HCT116 (cell line): ENCODE results near the gene TMEM258. TPM values are rescaled to one million over a fixed set of nuclear protein-coding genes. Genes with fewer than 3 reads are reported as not detected.

Experiments used
- ATAC-seq: fragments of 200-7000 bp; cut with Tn5 transposase; 2 replicates; pipeline ENCODE4 v1.9.1; 2020; ENCODE audit warnings: mild to moderate bottlenecking, moderate library complexity
- BruUV-seq: library from RNA; stranded (reverse); fragments of 400-500 nt; replicated peaks from 2 replicates; lab custom pipeline; 2021; lab: Mats Ljungman, UMichigan
- CTCF ChIA-PET: fragments of 300-600 bp; sonication (Branson Sonifier 250); formaldehyde crosslinking; loops from one replicate; lab custom pipeline; 2021; ENCODE audit warnings: antibody characterized with exemption; lab: Charles Lee
- POLR2A ChIA-PET: fragments of 300-600, 350-600 bp; sonication (Branson Sonifier 250); formaldehyde crosslinking; loops from one replicate; lab custom pipeline; 2021; ENCODE audit warnings: antibody characterized with exemption; lab: Charles Lee
- RAD21 ChIA-PET, 2 experiments: fragments of 300-600 bp; sonication (Branson Sonifier 250); formaldehyde crosslinking; loops; one replicate each; lab custom pipeline; 2023; ENCODE audit warnings: low total read pairs in 2 of 2; ENCODE audit not compliant: uncharacterized antibody in 2 of 2, unreplicated experiment in 2 of 2, low non-redundant PET in 1 of 2; lab: Charles Lee
- DNase-seq: peaks from one replicate; pipeline ENCODE4 v3.0.0-alpha.2; 2010; ENCODE audit warnings: low read depth, low spot score
- H2AFZ ChIP-seq: fragments of 200-600 bp; shearing (Covaris generic), sonication (generic); 2 replicates; pipeline ENCODE4 v1.6.1; 2017; ENCODE audit warnings: low read depth, mixed run types, mixed read lengths, antibody characterized with exemption, low read length; ENCODE audit not compliant: poor library complexity, severe bottlenecking
- H3K27ac ChIP-seq: 2 replicates; pipeline ENCODE4 v1.5.1; 2012; ENCODE audit warnings: low read depth, low read length
- H3K27me3 ChIP-seq: fragments of 200-600 bp; sonication (generic); 2 replicates; pipeline ENCODE4 v1.6.1; 2016; ENCODE audit warnings: mixed run types, low read length, mixed read lengths; ENCODE audit not compliant: insufficient read depth
- H3K36me3 ChIP-seq, 2 experiments: fragments of 200-500 bp in 1 of 2; fragments of 200-600 bp in 1 of 2; sonication (Bioruptor generic) in 1 of 2; sonication (generic) in 1 of 2; 2 replicates each; pipeline versions ENCODE4 v1.5.1 to v1.6.1; 2014 to 2016; ENCODE audit warnings: low read length in 2 of 2, inconsistent platforms in 1 of 2, mixed read lengths in 1 of 2, mixed run types in 1 of 2; ENCODE audit not compliant: insufficient read depth in 2 of 2, control insufficient read depth in 1 of 2
- H3K4me1 ChIP-seq, 2 experiments: fragments of 200-600 bp in 1 of 2; sonication (generic) in 1 of 2; 2 replicates each; pipeline versions ENCODE4 v1.5.1 to v1.6.1; 2012 to 2017; ENCODE audit warnings: low read length in 2 of 2, inconsistent platforms in 1 of 2, mild to moderate bottlenecking in 1 of 2, mixed read lengths in 1 of 2, mixed run types in 1 of 2, moderate library complexity in 1 of 2; ENCODE audit not compliant: insufficient read depth in 2 of 2, control insufficient read depth in 1 of 2
- H3K4me2 ChIP-seq: fragments of 200-600 bp; sonication (generic); 2 replicates; pipeline ENCODE4 v1.6.1; 2017; ENCODE audit warnings: mixed run types, low read length, mixed read lengths
- H3K4me3 ChIP-seq, 2 experiments: fragments of 200-600 bp in 1 of 2; sonication (generic) in 1 of 2; replicated peaks in 1 of 2; 2 replicates each; pipeline ENCODE4 v1.5.1; 2011 to 2016; ENCODE audit warnings: low read length in 2 of 2, control low read depth in 1 of 2, low read depth in 1 of 2, mild to moderate bottlenecking in 1 of 2, mixed read lengths in 1 of 2, mixed run types in 1 of 2
- H3K79me2 ChIP-seq: fragments of 200-600 bp; sonication (generic); 2 replicates; pipeline ENCODE4 v1.6.1; 2017; ENCODE audit warnings: mild to moderate bottlenecking, mixed run types, low read length, moderate library complexity, mixed read lengths; ENCODE audit not compliant: insufficient read depth
- H3K9ac ChIP-seq: fragments of 200-600 bp; sonication (generic); 2 replicates; pipeline ENCODE4 v1.6.1; 2016; ENCODE audit warnings: low read length, mixed read lengths
- H3K9me2 ChIP-seq: fragments of 200-600 bp; sonication (generic), shearing (Covaris generic); 2 replicates; pipeline ENCODE4 v1.6.1; 2017; ENCODE audit warnings: mixed run types, mild to moderate bottlenecking, moderate library complexity; ENCODE audit not compliant: insufficient read depth
- H3K9me3 ChIP-seq, 2 experiments: fragments of 200-500 bp in 1 of 2; fragments of 200-600 bp in 1 of 2; sonication (Bioruptor generic) in 1 of 2; sonication (generic) in 1 of 2; 2 replicates each; pipeline ENCODE4 v1.6.1; 2014 to 2017; ENCODE audit warnings: low read length in 2 of 2, mixed read lengths in 2 of 2, inconsistent platforms in 1 of 2, low read depth in 1 of 2, mild to moderate bottlenecking in 1 of 2, mixed run types in 1 of 2, moderate library complexity in 1 of 2; ENCODE audit not compliant: control insufficient read depth in 1 of 2, insufficient read depth in 1 of 2
- H4K20me1 ChIP-seq: fragments of 200-600 bp; sonication (generic), shearing (Covaris generic); 2 replicates; pipeline ENCODE4 v1.6.1; 2017; ENCODE audit warnings: mixed run types, mild to moderate bottlenecking, moderate library complexity; ENCODE audit not compliant: insufficient read depth
- CEBPB ChIP-seq: IDR thresholded peaks from 2 replicates; pipeline ENCODE4 v1.6.1; 2012; ENCODE audit warnings: low read depth
- CTCF ChIP-seq, 3 experiments: fragments of 200-600 bp in 1 of 3; sonication (generic) in 1 of 3; IDR thresholded peaks in 2 of 3; conservative IDR thresholded peaks in 1 of 3; 2 replicates each; pipeline ENCODE4 v1.5.1; 2012 to 2017; ENCODE audit warnings: low read depth in 2 of 3, low read length in 2 of 3, antibody characterized with exemption in 1 of 3, borderline replicate concordance in 1 of 3, control low read depth in 1 of 3, mild to moderate bottlenecking in 1 of 3, mixed read lengths in 1 of 3, mixed run types in 1 of 3, moderate library complexity in 1 of 3; ENCODE audit not compliant: insufficient read depth in 1 of 3
- EGR1 ChIP-seq: IDR thresholded peaks from 2 replicates; pipeline ENCODE4 v1.6.1; 2012; ENCODE audit warnings: low read depth
- ELF1 ChIP-seq: IDR thresholded peaks from 2 replicates; pipeline ENCODE4 v1.6.1; 2012; ENCODE audit warnings: low read depth, borderline replicate concordance
- EZH2 ChIP-seq: fragments of 200-600 bp; sonication (generic); IDR thresholded peaks from 2 replicates; pipeline ENCODE4 v1.6.1; 2017; ENCODE audit warnings: antibody characterized with exemption, mixed run types
- EZH2phosphoT487 ChIP-seq: fragments of 200-600 bp; IDR thresholded peaks from 2 replicates; pipeline ENCODE4 v1.6.1; 2018; ENCODE audit warnings: antibody characterized with exemption, borderline replicate concordance
- JUND ChIP-seq: IDR thresholded peaks from 2 replicates; pipeline ENCODE4 v1.6.1; 2012
- MAX ChIP-seq: IDR thresholded peaks from 2 replicates; pipeline ENCODE4 v1.6.1; 2012
- POLR2AphosphoS5 ChIP-seq: IDR thresholded peaks from 2 replicates; pipeline ENCODE4 v1.6.1; 2011; ENCODE audit warnings: mild to moderate bottlenecking, low read depth, low read length, moderate library complexity
- RAD21 ChIP-seq: IDR thresholded peaks from 2 replicates; pipeline ENCODE4 v1.6.1; 2012; ENCODE audit warnings: low read depth, mild to moderate bottlenecking
- REST ChIP-seq: IDR thresholded peaks from 2 replicates; pipeline ENCODE4 v1.6.1; 2012; ENCODE audit warnings: low read depth
- SP1 ChIP-seq: IDR thresholded peaks from 2 replicates; pipeline ENCODE4 v1.6.1; 2012; ENCODE audit warnings: low read depth
- SRF ChIP-seq: IDR thresholded peaks from 2 replicates; pipeline ENCODE4 v1.6.1; 2012; ENCODE audit warnings: low read depth
- TCF7L2 ChIP-seq: IDR thresholded peaks from 2 replicates; pipeline ENCODE4 v1.7.0; 2011; ENCODE audit warnings: borderline replicate concordance, inconsistent platforms; ENCODE audit not compliant: insufficient read depth, insufficient read length; ENCODE audit errors: extremely low read depth
- YY1 ChIP-seq: IDR thresholded peaks from 2 replicates; pipeline ENCODE4 v1.6.1; 2011; ENCODE audit warnings: low read length, low read depth, moderate library complexity, mild to moderate bottlenecking; ENCODE audit not compliant: insufficient replicate concordance; ENCODE audit errors: extremely low read depth
- ZFX ChIP-seq: fragments of 450-650 bp; IDR thresholded peaks from 2 replicates; pipeline ENCODE4 v1.6.1; 2017
- intact Hi-C: fragments of 100-400 bp; cut with micrococcal nuclease; formaldehyde crosslinking; loops from 2 replicates; pipeline ENCODE4 v1.10.0; 2022
- total RNA-seq: library from RNA; stranded (reverse); gene quantifications from one replicate; pipeline ENCODE4 v1.2.1, GENCODE V29; 2021; ENCODE audit not compliant: unreplicated experiment

Gene TMEM258
- total RNA-seq, 1 experiment from 2014 or later, result 160 TPM

- TF ChIP-seq REST (no peak), ELF1 (no peak), EZH2 (no peak)
- TF ChIP-seq, all 23 proteins: peak for 0
These were observed 48.2 kb downstream of the TMEM258 start (continued) for GRCh38 chr11:61744181-61744580.

- no peaks in the 10 kb centered on the region for H4K20me1 ChIP-seq
- no TSS peak for BruUV-seq
- TF ChIP-seq MAX, result no peak
- TF ChIP-seq TCF7L2, result no peak
- TF ChIP-seq CTCF (IDR thresholded peaks at IDR 0.05 in 2 of 3, conservative IDR thresholded peaks at IDR 0.05 in 1 of 3; ENCODE audit: borderline replicate concordance in 1 of 3, insufficient read depth in 1 of 3, low read depth in 2 of 3, low read length in 2 of 3), result no peak
- TF ChIP-seq RAD21, result no peak
- TF ChIP-seq REST, result no peak
- no peak for TF ChIP-seq EZH2
- no peak for TF ChIP-seq POLR2AphosphoS5
- no peak for TF ChIP-seq SP1
- TF ChIP-seq JUND, result no peak
- TF ChIP-seq CEBPB, result no peak
- TF ChIP-seq EZH2phosphoT487, result no peak
- no peak for TF ChIP-seq SRF
- no peak for TF ChIP-seq YY1
- no peak for TF ChIP-seq ZFX
- no peak for TF ChIP-seq EGR1
- TF ChIP-seq, all 23 proteins: peak for 0
- Histone ChIP-seq H3K4me3 (no peak overlapping the region), H3K4me2 (no peak overlapping the region), H3K79me2 (no peaks in the 10 kb centered on the region), H3K27me3 (no peaks in the 10 kb centered on the region), H3K9me2 (no peaks in the 10 kb centered on the region), H3K9ac (no peak overlapping the region), H2AFZ (no peak overlapping the region), H3K4me1 (peaks cover 3 to 11% of the 10 kb centered on the region in 2 experiments; a peak in 2 of 4 replicates), H3K9me3 (no peaks in the 10 kb centered on the region), H3K27ac (no peak overlapping the region), H3K36me3 (no peaks in the 10 kb centered on the region)
- POLR2A ChIA-PET, result no interaction called here
- intact Hi-C loops, result no loop called here
- DNase-seq (no peak), ATAC-seq (no peak)
- RAD21 ChIA-PET, result no interaction called here
- CTCF ChIA-PET, result interaction anchor here (1.7 to 2.8 kb wide), 2 partner anchors 10 to 14 kb away, joined by 5 to 13 read pairs; no protein-coding TSS in a partner anchor
These were observed 48.8 kb downstream of the TMEM258 start for GRCh38 chr11:61743486-61744095.
